ENCODE results near the gene GSG1L. TPM values are rescaled to one million over a fixed set of nuclear protein-coding genes. Genes with fewer than 3 reads are reported as not detected.

The GSG1L gene
- total and polyA plus RNA-seq, 4 donors: not detected

DNA sequence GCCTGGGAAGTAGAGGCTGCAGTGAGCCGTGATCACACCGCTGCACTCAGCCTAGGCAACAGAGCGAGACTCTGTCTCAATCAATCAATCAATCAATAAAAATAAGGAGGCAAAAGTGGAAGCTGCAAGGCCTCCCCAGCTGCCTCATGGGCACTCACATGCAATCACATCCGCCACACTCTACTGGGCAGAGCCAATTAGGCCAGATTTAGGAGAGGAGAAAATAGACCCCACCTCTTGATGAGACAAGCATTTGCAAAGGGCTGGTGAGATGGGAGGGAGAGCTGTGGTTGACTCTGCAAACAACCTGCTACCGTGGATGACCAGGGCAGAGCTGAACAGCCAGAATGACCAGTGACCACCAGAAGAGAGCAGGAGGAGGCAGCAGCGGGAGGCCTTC lies 14.7 kb upstream of the GSG1L start:
- TF ChIP-seq EGR1 (IDR thresholded peaks at IDR 0.05; ENCODE audit: low read depth in 2 of 2) (no peak), FOXA2 (IDR thresholded peaks at IDR 0.05) (no peak), REST (IDR thresholded peaks at IDR 0.05) (no peak), NR2F2 (IDR thresholded peaks at IDR 0.05) (no peak)
- TF ChIP-seq, protein P1, sequence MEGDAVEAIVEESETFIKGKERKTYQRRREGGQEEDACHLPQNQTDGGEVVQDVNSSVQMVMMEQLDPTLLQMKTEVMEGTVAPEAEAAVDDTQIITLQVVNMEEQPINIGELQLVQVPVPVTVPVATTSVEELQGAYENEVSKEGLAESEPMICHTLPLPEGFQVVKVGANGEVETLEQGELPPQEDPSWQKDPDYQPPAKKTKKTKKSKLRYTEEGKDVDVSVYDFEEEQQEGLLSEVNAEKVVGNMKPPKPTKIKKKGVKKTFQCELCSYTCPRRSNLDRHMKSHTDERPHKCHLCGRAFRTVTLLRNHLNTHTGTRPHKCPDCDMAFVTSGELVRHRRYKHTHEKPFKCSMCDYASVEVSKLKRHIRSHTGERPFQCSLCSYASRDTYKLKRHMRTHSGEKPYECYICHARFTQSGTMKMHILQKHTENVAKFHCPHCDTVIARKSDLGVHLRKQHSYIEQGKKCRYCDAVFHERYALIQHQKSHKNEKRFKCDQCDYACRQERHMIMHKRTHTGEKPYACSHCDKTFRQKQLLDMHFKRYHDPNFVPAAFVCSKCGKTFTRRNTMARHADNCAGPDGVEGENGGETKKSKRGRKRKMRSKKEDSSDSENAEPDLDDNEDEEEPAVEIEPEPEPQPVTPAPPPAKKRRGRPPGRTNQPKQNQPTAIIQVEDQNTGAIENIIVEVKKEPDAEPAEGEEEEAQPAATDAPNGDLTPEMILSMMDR (IDR thresholded peaks at IDR 0.05; ENCODE audit: low read depth, low read length, missing input control): no peak
- Histone ChIP-seq H3K27ac (ENCODE audit: low read depth in 1 of 2, low read length in 2 of 2) (no peak overlapping the region), H3K9me3 (ENCODE audit: control insufficient read depth in 4 of 4, low read length in 3 of 4) (no peaks in the 10 kb centered on the region), H3K27me3 (ENCODE audit: control insufficient read depth in 4 of 4, insufficient read depth in 4 of 4, low read length in 3 of 4) (no peaks in the 10 kb centered on the region), H3K4me1 (ENCODE audit: control insufficient read depth in 4 of 4, insufficient read depth in 4 of 4, low read length in 3 of 4) (no peaks in the 10 kb centered on the region), H3K36me3 (ENCODE audit: control insufficient read depth in 4 of 4, insufficient read depth in 3 of 4, low read depth in 1 of 4, low read length in 3 of 4) (no peaks in the 10 kb centered on the region), H3K4me3 (ENCODE audit: low read depth in 1 of 3, low read length in 3 of 3) (no peak overlapping the region), H3K9ac (ENCODE audit: low read depth in 1 of 2, low read length in 2 of 2) (no peak overlapping the region)
- DNase-seq (ENCODE audit: low spot score): no peak
- 90% methylated on average over 6 of the region's 6 CpGs for WGBS

DNA sequence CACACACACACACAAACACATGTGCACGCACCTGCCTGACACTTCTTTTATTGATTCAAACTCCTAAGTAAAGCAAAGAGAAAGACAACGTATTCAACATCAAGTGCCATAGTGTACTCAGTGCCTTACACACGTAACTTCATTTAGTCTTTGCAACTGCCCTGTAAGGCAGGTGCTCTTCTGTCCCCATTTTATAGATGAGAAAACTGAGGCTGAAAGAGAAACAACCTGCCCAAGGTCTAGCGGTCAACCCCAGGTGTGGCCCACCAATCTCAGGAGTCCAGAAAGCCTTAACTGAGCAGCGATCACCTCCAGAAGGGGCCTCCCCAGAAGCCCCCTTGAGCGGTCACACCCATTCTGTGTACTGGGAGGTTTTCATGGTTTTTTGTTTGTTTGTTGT lies 10.3 kb upstream of the GSG1L start:
- H3K36me3 ChIP-seq (ENCODE audit: control insufficient read depth in 4 of 4, insufficient read depth in 3 of 4, low read depth in 1 of 4, low read length in 3 of 4): no peaks in the 10 kb centered on the region
- no peak overlapping the region for H3K9ac ChIP-seq (ENCODE audit: low read depth in 1 of 2, low read length in 2 of 2)
- no peaks in the 10 kb centered on the region for H3K27me3 ChIP-seq (ENCODE audit: control insufficient read depth in 4 of 4, insufficient read depth in 4 of 4, low read length in 3 of 4)
- no peak overlapping the region for H3K27ac ChIP-seq (ENCODE audit: low read depth in 1 of 2, low read length in 2 of 2)
- TF ChIP-seq REST (IDR thresholded peaks at IDR 0.05) (no peak), SP1 (IDR thresholded peaks at IDR 0.05) (no peak), TAF1 (conservative IDR thresholded peaks at IDR 0.05) (no peak), EGR1 (IDR thresholded peaks at IDR 0.05; ENCODE audit: low read depth in 2 of 2) (no peak), HNF4A (conservative IDR thresholded peaks at IDR 0.05) (no peak), GABPA (IDR thresholded peaks at IDR 0.05 in 1 of 2, conservative IDR thresholded peaks at IDR 0.05 in 1 of 2) (no peak), YY1 (IDR thresholded peaks at IDR 0.05) (no peak), RAD21 (IDR thresholded peaks at IDR 0.05) (no peak)
- TF ChIP-seq, protein P1 (IDR thresholded peaks at IDR 0.05; ENCODE audit: low read depth, low read length, missing input control): no peak
- TF ChIP-seq, protein P2, sequence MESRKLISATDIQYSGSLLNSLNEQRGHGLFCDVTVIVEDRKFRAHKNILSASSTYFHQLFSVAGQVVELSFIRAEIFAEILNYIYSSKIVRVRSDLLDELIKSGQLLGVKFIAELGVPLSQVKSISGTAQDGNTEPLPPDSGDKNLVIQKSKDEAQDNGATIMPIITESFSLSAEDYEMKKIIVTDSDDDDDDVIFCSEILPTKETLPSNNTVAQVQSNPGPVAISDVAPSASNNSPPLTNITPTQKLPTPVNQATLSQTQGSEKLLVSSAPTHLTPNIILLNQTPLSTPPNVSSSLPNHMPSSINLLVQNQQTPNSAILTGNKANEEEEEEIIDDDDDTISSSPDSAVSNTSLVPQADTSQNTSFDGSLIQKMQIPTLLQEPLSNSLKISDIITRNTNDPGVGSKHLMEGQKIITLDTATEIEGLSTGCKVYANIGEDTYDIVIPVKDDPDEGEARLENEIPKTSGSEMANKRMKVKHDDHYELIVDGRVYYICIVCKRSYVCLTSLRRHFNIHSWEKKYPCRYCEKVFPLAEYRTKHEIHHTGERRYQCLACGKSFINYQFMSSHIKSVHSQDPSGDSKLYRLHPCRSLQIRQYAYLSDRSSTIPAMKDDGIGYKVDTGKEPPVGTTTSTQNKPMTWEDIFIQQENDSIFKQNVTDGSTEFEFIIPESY (IDR thresholded peaks at IDR 0.05): no peak
- TF ChIP-seq, protein P3, sequence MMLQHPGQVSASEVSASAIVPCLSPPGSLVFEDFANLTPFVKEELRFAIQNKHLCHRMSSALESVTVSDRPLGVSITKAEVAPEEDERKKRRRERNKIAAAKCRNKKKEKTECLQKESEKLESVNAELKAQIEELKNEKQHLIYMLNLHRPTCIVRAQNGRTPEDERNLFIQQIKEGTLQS (IDR thresholded peaks at IDR 0.05): no peak
- H3K4me3 ChIP-seq (ENCODE audit: low read depth in 1 of 3, low read length in 3 of 3): no peak overlapping the region
- DNase-seq (ENCODE audit: low spot score): no peak
- 90% methylated on average over 6 of the region's 6 CpGs for WGBS
- H3K9me3 ChIP-seq (ENCODE audit: control insufficient read depth in 4 of 4, low read length in 3 of 4): no peaks in the 10 kb centered on the region
- no peaks in the 10 kb centered on the region for H3K4me1 ChIP-seq (ENCODE audit: control insufficient read depth in 4 of 4, insufficient read depth in 4 of 4, low read length in 3 of 4)
